Calu3 (cell line): ENCODE results near the gene PCDHB6. TPM values are rescaled to one million over a fixed set of nuclear protein-coding genes. Genes with fewer than 3 reads are reported as not detected.
"Not testable (repeated sequence)": the region's sequence is repeated elsewhere in the genome, so short reads cannot be mapped to it uniquely, and the experiment has no call there.

ENCODE experiments used
- BruUV-seq: library from RNA; stranded (reverse); fragments of 400-500 nt; replicated peaks from 2 replicates; lab custom pipeline; 2021; lab: Mats Ljungman, UMichigan
- CTCF ChIA-PET: fragments of 300-600 bp; sonication (Branson Sonifier 250); formaldehyde crosslinking; loops from one replicate; lab custom pipeline; 2022; ENCODE audit warnings: antibody characterized with exemption; lab: Charles Lee
- DNase-seq: peaks from one replicate; pipeline ENCODE4 v3.0.0; 2022
- H3K27ac Mint-ChIP-seq: one replicate; pipeline ENCODE4 v1.8.0; 2022; ENCODE audit warnings: mixed read lengths; ENCODE audit not compliant: unreplicated experiment
- H3K27me3 Mint-ChIP-seq: one replicate; pipeline ENCODE4 v1.8.0; 2022; ENCODE audit warnings: mixed read lengths; ENCODE audit not compliant: unreplicated experiment
- H3K36me3 Mint-ChIP-seq: one replicate; pipeline ENCODE4 v1.8.0; 2022; ENCODE audit warnings: mild to moderate bottlenecking, moderate library complexity, mixed read lengths; ENCODE audit not compliant: insufficient read depth, unreplicated experiment
- H3K4me1 Mint-ChIP-seq: one replicate; pipeline ENCODE4 v1.8.0; 2022; ENCODE audit warnings: mild to moderate bottlenecking, low read depth, mixed read lengths; ENCODE audit not compliant: unreplicated experiment
- H3K4me3 Mint-ChIP-seq: one replicate; pipeline ENCODE4 v1.8.0; 2022; ENCODE audit warnings: mild to moderate bottlenecking, low read depth, moderate library complexity, mixed read lengths; ENCODE audit not compliant: unreplicated experiment
- H3K9me3 Mint-ChIP-seq: one replicate; pipeline ENCODE4 v1.8.0; 2022; ENCODE audit warnings: low read depth, mixed read lengths; ENCODE audit not compliant: unreplicated experiment
- intact Hi-C: fragments of 100-400 bp; cut with micrococcal nuclease; formaldehyde crosslinking; loops from one replicate; pipeline ENCODE4 v1.10.0; 2022; ENCODE audit not compliant: unreplicated experiment
- total RNA-seq: library from RNA; stranded (reverse); gene quantifications from 2 replicates; pipeline ENCODE4 v1.2.3, GENCODE V29; 2022
- TF ChIP-seq, protein P1 (sequence below): fragments of 200-600 bp; IDR thresholded peaks from one replicate; pipeline ENCODE4 v1.8.0; 2022; ENCODE audit warnings: antibody characterized with exemption; ENCODE audit not compliant: unreplicated experiment

Gene PCDHB6
- total RNA-seq, 1 experiment from 2014 or later, result not detected

- H3K27me3 Mint-ChIP-seq, result no peaks in the 10 kb centered on the region
- BruUV-seq, result no TSS peak
- no peaks in the 10 kb centered on the region for H3K4me1 Mint-ChIP-seq
- no peaks in the 10 kb centered on the region for H3K36me3 Mint-ChIP-seq
- CTCF ChIA-PET, result no interaction called here
- TF ChIP-seq, protein P1, sequence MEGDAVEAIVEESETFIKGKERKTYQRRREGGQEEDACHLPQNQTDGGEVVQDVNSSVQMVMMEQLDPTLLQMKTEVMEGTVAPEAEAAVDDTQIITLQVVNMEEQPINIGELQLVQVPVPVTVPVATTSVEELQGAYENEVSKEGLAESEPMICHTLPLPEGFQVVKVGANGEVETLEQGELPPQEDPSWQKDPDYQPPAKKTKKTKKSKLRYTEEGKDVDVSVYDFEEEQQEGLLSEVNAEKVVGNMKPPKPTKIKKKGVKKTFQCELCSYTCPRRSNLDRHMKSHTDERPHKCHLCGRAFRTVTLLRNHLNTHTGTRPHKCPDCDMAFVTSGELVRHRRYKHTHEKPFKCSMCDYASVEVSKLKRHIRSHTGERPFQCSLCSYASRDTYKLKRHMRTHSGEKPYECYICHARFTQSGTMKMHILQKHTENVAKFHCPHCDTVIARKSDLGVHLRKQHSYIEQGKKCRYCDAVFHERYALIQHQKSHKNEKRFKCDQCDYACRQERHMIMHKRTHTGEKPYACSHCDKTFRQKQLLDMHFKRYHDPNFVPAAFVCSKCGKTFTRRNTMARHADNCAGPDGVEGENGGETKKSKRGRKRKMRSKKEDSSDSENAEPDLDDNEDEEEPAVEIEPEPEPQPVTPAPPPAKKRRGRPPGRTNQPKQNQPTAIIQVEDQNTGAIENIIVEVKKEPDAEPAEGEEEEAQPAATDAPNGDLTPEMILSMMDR, result no peak
- intact Hi-C loops, result no loop called here
- peaks cover 7% of the 10 kb centered on the region for H3K9me3 Mint-ChIP-seq
- H3K27ac Mint-ChIP-seq, result no peak overlapping the region
- H3K4me3 Mint-ChIP-seq, result no peak overlapping the region
- DNase-seq, result no peak
These were observed 22.6 kb upstream of the PCDHB6 start for GRCh38 chr5:141127305-141127704.

- H3K27me3 Mint-ChIP-seq, result no peaks in the 10 kb centered on the region
- H3K27ac Mint-ChIP-seq, result no peak within 1 kb of the TSS
- peaks cover 15% of the 10 kb centered on the region for H3K9me3 Mint-ChIP-seq
- BruUV-seq, result no TSS peak
- H3K36me3 Mint-ChIP-seq, result no peaks in the 10 kb centered on the region
- H3K4me3 Mint-ChIP-seq, result no peak within 1 kb of the TSS
- CTCF ChIA-PET, result no interaction called here
- H3K4me1 Mint-ChIP-seq, result no peaks in the 10 kb centered on the region
- TF ChIP-seq, protein P1, result no peak
- intact Hi-C loops, result no loop called here
- no peak for DNase-seq
These were observed 14.7 kb upstream of the PCDHB6 start, which contains the start of gene PCDHB5 for GRCh38 chr5:141135030-141135717. Gene PCDHB5, plus strand, starts transcription at chr5:141135206. Its CDS starts 229 bp downstream, at chr5:141135435.

GRCh38 chr5:141135718-141136266, 14.1 kb upstream of the PCDHB6 start:
- TF ChIP-seq, protein P1, result no peak
- no peak for DNase-seq
- Mint-ChIP-seq H3K4me1 (no peaks in the 10 kb centered on the region), H3K36me3 (no peaks in the 10 kb centered on the region), H3K9me3 (peaks cover 11% of the 10 kb centered on the region), H3K27me3 (no peaks in the 10 kb centered on the region), H3K4me3 (no peak overlapping the region), H3K27ac (no peak overlapping the region)
- intact Hi-C loops, result no loop called here
- BruUV-seq, result no TSS peak
- CTCF ChIA-PET, result no interaction called here

GRCh38 chr5:141137346-141137745, 12.5 kb upstream of the PCDHB6 start:
- H3K27ac Mint-ChIP-seq, intact Hi-C loops, H3K4me1 Mint-ChIP-seq, H3K36me3 Mint-ChIP-seq, BruUV-seq, DNase-seq, H3K27me3 Mint-ChIP-seq, H3K4me3 Mint-ChIP-seq, CTCF ChIA-PET: not testable (repeated sequence)
- peaks cover 18% of the 10 kb centered on the region for H3K9me3 Mint-ChIP-seq
